Mesenchymal stem cell (in vitro differentiated cells and primary cell): Measurements from ENCODE around the gene PHF2.

Source experiments
- DNase-seq: peaks from one replicate; pipeline ENCODE4 v3.0.0-alpha.2; 2013
- H2AFZ ChIP-seq: one replicate; pipeline ENCODE4 v1.6.1; 2013; ENCODE audit warnings: low read depth, mild to moderate bottlenecking, control low read depth, inconsistent platforms, low read length, moderate library complexity
- H2AK5ac ChIP-seq: 2 replicates; pipeline ENCODE4 v1.6.1; 2013; ENCODE audit warnings: low read length, moderate library complexity, mild to moderate bottlenecking, inconsistent platforms; ENCODE audit not compliant: severe bottlenecking
- H2BK120ac ChIP-seq: one replicate; pipeline ENCODE4 v1.6.1; 2013; ENCODE audit warnings: low read depth, mild to moderate bottlenecking, inconsistent platforms, low read length, moderate library complexity
- H2BK12ac ChIP-seq, 2 experiments: one replicate each; pipeline ENCODE4 v1.6.1; 2013; ENCODE audit warnings: inconsistent platforms in 2 of 2, low read length in 2 of 2, mild to moderate bottlenecking in 2 of 2, moderate library complexity in 2 of 2, control low read depth in 1 of 2
- H2BK15ac ChIP-seq: one replicate; pipeline ENCODE4 v1.6.1; 2013; ENCODE audit warnings: mild to moderate bottlenecking, low read depth, inconsistent platforms; ENCODE audit not compliant: poor library complexity, severe bottlenecking
- H2BK5ac ChIP-seq: 2 replicates; pipeline ENCODE4 v1.6.1; 2013; ENCODE audit warnings: low read depth, mild to moderate bottlenecking, low read length, control low read depth, inconsistent platforms; ENCODE audit not compliant: poor library complexity, severe bottlenecking
- H3K14ac ChIP-seq, 2 experiments: one replicate each; pipeline ENCODE4 v1.6.1; 2013; ENCODE audit warnings: inconsistent platforms in 2 of 2, low read length in 2 of 2, control low read depth in 1 of 2, mild to moderate bottlenecking in 1 of 2, moderate library complexity in 1 of 2
- H3K18ac ChIP-seq, 2 experiments: one replicate each; pipeline ENCODE4 v1.6.1; 2013; ENCODE audit warnings: inconsistent platforms in 2 of 2, low read length in 2 of 2, control low read depth in 1 of 2, low read depth in 1 of 2, mild to moderate bottlenecking in 1 of 2
- H3K23ac ChIP-seq, 2 experiments: one replicate each; pipeline ENCODE4 v1.6.1; 2013; ENCODE audit warnings: inconsistent platforms in 2 of 2, low read length in 2 of 2, mild to moderate bottlenecking in 2 of 2, moderate library complexity in 2 of 2, control low read depth in 1 of 2
- H3K27ac ChIP-seq: 2 replicates; pipeline ENCODE4 v1.5.1; 2013; ENCODE audit warnings: mild to moderate bottlenecking, moderate library complexity, low read length, control low read depth, inconsistent platforms; ENCODE audit not compliant: poor library complexity, severe bottlenecking
- H3K27me3 ChIP-seq, 2 experiments: 2 replicates each; pipeline versions ENCODE4 v1.6.1 to v1.7.0; 2013; ENCODE audit warnings: low read length in 2 of 2, mild to moderate bottlenecking in 2 of 2, moderate library complexity in 2 of 2, control low read depth in 1 of 2, inconsistent platforms in 1 of 2; ENCODE audit not compliant: control insufficient read depth in 1 of 2, insufficient read depth in 1 of 2
- H3K36me3 ChIP-seq, 2 experiments: 2 replicates each; pipeline versions ENCODE4 v1.6.1 to v1.7.0; 2013; ENCODE audit warnings: low read length in 2 of 2, control low read depth in 1 of 2, inconsistent platforms in 1 of 2, low read depth in 1 of 2, mild to moderate bottlenecking in 1 of 2; ENCODE audit not compliant: insufficient read depth in 2 of 2, control insufficient read depth in 1 of 2
- H3K4ac ChIP-seq, 2 experiments: one replicate each; pipeline ENCODE4 v1.6.1; 2013; ENCODE audit warnings: inconsistent platforms in 2 of 2, low read length in 2 of 2, mild to moderate bottlenecking in 2 of 2, moderate library complexity in 2 of 2, control low read depth in 1 of 2, low read depth in 1 of 2
- H3K4me1 ChIP-seq: 2 replicates; pipeline ENCODE4 v1.6.1; 2013; ENCODE audit warnings: low read depth, low read length, control low read depth; ENCODE audit not compliant: control insufficient read depth, insufficient read depth
- H3K4me2 ChIP-seq: 2 replicates; pipeline ENCODE4 v1.6.1; 2013; ENCODE audit warnings: low read length, mild to moderate bottlenecking, inconsistent platforms; ENCODE audit not compliant: poor library complexity, severe bottlenecking
- H3K4me3 ChIP-seq, 2 experiments: 2 replicates each; pipeline versions ENCODE4 v1.5.1 to v1.7.0; 2013; ENCODE audit warnings: low read length in 2 of 2, mild to moderate bottlenecking in 2 of 2, control low read depth in 1 of 2, low read depth in 1 of 2; ENCODE audit not compliant: insufficient read depth in 1 of 2
- H3K79me1 ChIP-seq: replicated peaks from 2 replicates; pipeline ENCODE4 v1.6.1; 2013; ENCODE audit warnings: mild to moderate bottlenecking, control low read depth, low read length, inconsistent platforms; ENCODE audit not compliant: poor library complexity, severe bottlenecking
- H3K9ac ChIP-seq: 2 replicates; pipeline ENCODE4 v1.7.0; 2013; ENCODE audit warnings: mild to moderate bottlenecking, low read length, moderate library complexity
- H3K9me3 ChIP-seq: 2 replicates; pipeline ENCODE4 v1.7.0; 2013; ENCODE audit warnings: mild to moderate bottlenecking, low read length; ENCODE audit not compliant: control insufficient read depth
- H4K8ac ChIP-seq: one replicate; pipeline ENCODE4 v1.6.1; 2013; ENCODE audit warnings: inconsistent platforms, mild to moderate bottlenecking, low read length, moderate library complexity
- H4K91ac ChIP-seq: one replicate; pipeline ENCODE4 v1.6.1; 2013; ENCODE audit warnings: mild to moderate bottlenecking, low read length, inconsistent platforms
- whole genome bisulfite sequencing: methylation state at CpG from one replicate; pipeline ENCODE4 v1.1.7; 2013; ENCODE audit warnings: mixed read lengths; 5-methylcytosine and 5-hydroxymethylcytosine counted together

The PHF2 gene

DNA sequence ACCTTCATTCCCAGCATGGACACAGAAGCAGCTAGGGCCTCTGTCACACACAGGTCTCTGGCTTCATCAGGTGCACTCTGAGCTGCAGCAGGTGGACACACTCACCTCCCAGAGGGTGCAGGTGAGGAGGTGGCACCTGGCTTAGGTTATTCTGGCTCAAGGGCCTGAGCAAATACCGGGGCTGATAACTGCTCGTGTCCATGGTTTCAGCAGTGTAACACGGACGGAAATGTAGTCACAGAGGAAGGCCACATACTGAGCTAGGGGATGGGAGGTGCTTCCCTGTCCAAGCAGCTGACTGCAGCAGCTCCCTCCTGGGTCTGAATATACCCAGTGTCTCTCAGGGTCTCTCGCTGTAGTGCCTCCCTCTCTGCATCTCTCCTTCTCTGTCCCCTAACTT is 5.7 kb downstream of the PHF2 start:
- H3K23ac ChIP-seq, result no peak overlapping the region
- H2BK12ac ChIP-seq, result no peak overlapping the region
- no peak overlapping the region for H2AFZ ChIP-seq
- peaks cover 32% of the 10 kb centered on the region for H3K4me1 ChIP-seq
- no peak for DNase-seq
- no peak overlapping the region for H3K4ac ChIP-seq
- no peak overlapping the region for H2BK15ac ChIP-seq
- 90% methylated on average over 5 of the region's 5 CpGs for whole genome bisulfite sequencing
- H3K14ac ChIP-seq, result no peak overlapping the region
- H4K8ac ChIP-seq, result no peak overlapping the region
- H2AK5ac ChIP-seq, result no peak overlapping the region
- H3K9me3 ChIP-seq, result peaks cover 16% of the 10 kb centered on the region
- peaks cover 0 to 16% of the 10 kb centered on the region in 2 experiments for H3K36me3 ChIP-seq
- H4K91ac ChIP-seq, result no peak overlapping the region
- no peak overlapping the region for H3K18ac ChIP-seq
- H2BK5ac ChIP-seq, result no peak overlapping the region
- H3K9ac ChIP-seq, result no peak overlapping the region
- no peak overlapping the region for H3K27ac ChIP-seq
- no peaks in the 10 kb centered on the region for H3K27me3 ChIP-seq
- H2BK120ac ChIP-seq, result no peak overlapping the region
- no peak overlapping the region for H3K4me2 ChIP-seq
- H3K79me1 ChIP-seq, result peaks cover 47% of the 10 kb centered on the region
- H3K4me3 ChIP-seq, result no peak overlapping the region

DNA sequence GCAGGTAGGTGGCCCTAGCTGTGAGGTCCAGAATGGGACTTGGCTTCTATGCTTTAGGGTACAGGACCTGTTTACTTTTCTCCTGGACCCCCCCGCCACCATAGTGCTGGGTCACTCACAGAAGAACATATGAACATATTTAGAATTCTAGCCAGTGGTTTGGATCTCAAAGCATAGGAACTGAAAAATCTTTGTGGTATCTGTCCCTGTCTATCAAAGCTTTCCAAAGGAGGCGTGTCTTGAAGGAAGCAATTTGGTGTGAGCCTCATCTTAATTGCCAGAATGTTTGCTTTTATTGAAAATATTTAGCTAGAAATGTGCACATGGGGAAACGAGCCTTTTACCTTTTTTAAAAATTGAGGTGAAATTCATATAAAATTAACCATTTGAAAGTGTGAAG is 6.2 kb downstream of the PHF2 start:
- H4K8ac ChIP-seq, result no peak overlapping the region
- H2BK5ac ChIP-seq, result no peak overlapping the region
- H3K9me3 ChIP-seq, result peaks cover 16% of the 10 kb centered on the region
- H2BK120ac ChIP-seq, result no peak overlapping the region
- H2AFZ ChIP-seq, result no peak overlapping the region
- no peak overlapping the region for H2BK15ac ChIP-seq
- H3K79me1 ChIP-seq, result peaks cover 50% of the 10 kb centered on the region
- H3K23ac ChIP-seq, result no peak overlapping the region
- H2AK5ac ChIP-seq, result no peak overlapping the region
- H3K36me3 ChIP-seq, result peaks cover 0 to 16% of the 10 kb centered on the region in 2 experiments
- no peak overlapping the region for H4K91ac ChIP-seq
- no peak overlapping the region for H3K18ac ChIP-seq
- no peak overlapping the region for H3K14ac ChIP-seq
- H3K4ac ChIP-seq, result no peak overlapping the region
- 100% methylated on average over 1 of the region's 3 CpGs for WGBS
- H2BK12ac ChIP-seq, result no peak overlapping the region
- H3K4me1 ChIP-seq, result peaks cover 31% of the 10 kb centered on the region
- H3K4me3 ChIP-seq, result no peak overlapping the region
- DNase-seq, result no peak
- no peak overlapping the region for H3K9ac ChIP-seq
- no peak overlapping the region for H3K27ac ChIP-seq
- no peaks in the 10 kb centered on the region for H3K27me3 ChIP-seq
- H3K4me2 ChIP-seq, result no peak overlapping the region

GRCh38 chr9:93585259-93585658 is 8.9 kb downstream of the PHF2 start:
- Histone ChIP-seq H2BK12ac (no peak overlapping the region), H3K4me1 (peaks cover 31% of the 10 kb centered on the region), H3K9ac (no peak overlapping the region), H3K27ac (no peak overlapping the region), H3K18ac (no peak overlapping the region), H2AK5ac (no peak overlapping the region), H3K27me3 (no peaks in the 10 kb centered on the region), H2BK15ac (no peak overlapping the region), H3K9me3 (peaks cover 16% of the 10 kb centered on the region), H3K4me3 (no peak overlapping the region), H3K36me3 (peaks cover 0 to 12% of the 10 kb centered on the region in 2 experiments), H2BK120ac (no peak overlapping the region), H3K79me1 (peaks cover 47% of the 10 kb centered on the region), H4K91ac (no peak overlapping the region), H3K14ac (no peak overlapping the region), H3K4ac (no peak overlapping the region), H4K8ac (no peak overlapping the region), H3K23ac (no peak overlapping the region), H3K4me2 (no peak overlapping the region), H2AFZ (no peak overlapping the region), H2BK5ac (no peak overlapping the region)
- WGBS, result 97% methylated on average over 4 of the region's 4 CpGs
- no peak for DNase-seq

GRCh38 chr9:93585695-93586094 is 9.3 kb downstream of the PHF2 start:
- Histone ChIP-seq H3K79me1 (peaks cover 48% of the 10 kb centered on the region), H3K4me2 (no peak overlapping the region), H3K4me3 (no peak overlapping the region), H3K4me1 (peaks cover 31% of the 10 kb centered on the region), H3K18ac (no peak overlapping the region), H2BK12ac (no peak overlapping the region), H4K8ac (no peak overlapping the region), H3K27me3 (no peaks in the 10 kb centered on the region), H2AFZ (no peak overlapping the region), H2AK5ac (no peak overlapping the region), H2BK15ac (no peak overlapping the region), H3K9me3 (peaks cover 16% of the 10 kb centered on the region), H2BK5ac (no peak overlapping the region), H3K4ac (no peak overlapping the region), H3K9ac (no peak overlapping the region), H2BK120ac (no peak overlapping the region), H3K23ac (no peak overlapping the region), H4K91ac (no peak overlapping the region), H3K27ac (no peak overlapping the region), H3K36me3 (peaks cover 0 to 11% of the 10 kb centered on the region in 2 experiments), H3K14ac (no peak overlapping the region)
- DNase-seq, result no peak
- 96% methylated on average over 4 of the region's 4 CpGs for WGBS
